K562 (cell line): ENCODE data around the gene INO80E. TPM values are rescaled to one million over a fixed set of nuclear protein-coding genes. Genes with fewer than 3 reads are reported as not detected.

Source experiments
- ARID4B ChIP-seq: sonication (generic); formaldehyde crosslinking; IDR thresholded peaks from 2 replicates; pipeline ENCODE4 v1.8.0; 2022; ENCODE audit warnings: mild to moderate bottlenecking, missing genetic modification reagents
- CBX5 ChIP-seq: IDR thresholded peaks from 2 replicates; pipeline ENCODE4 v1.6.1; 2014; ENCODE audit warnings: low read depth, borderline replicate concordance
- HMGN3 ChIP-seq: IDR thresholded peaks from 2 replicates; pipeline ENCODE4 v1.6.1; 2011; ENCODE audit warnings: borderline replicate concordance, low read depth, mild to moderate bottlenecking, mixed read lengths, low read length; ENCODE audit not compliant: insufficient read length; ENCODE audit errors: extremely low read depth
- HNRNPUL1 ChIP-seq: fragments of 200-400 bp; formaldehyde crosslinking; IDR thresholded peaks from 2 replicates; pipeline ENCODE4 v1.6.1; 2017; ENCODE audit warnings: low read length
- MBD1 ChIP-seq: fragments of 250-450 bp; sonication (Bioruptor Pico); IDR thresholded peaks from 2 replicates; pipeline ENCODE4 v1.8.0; 2022; ENCODE audit warnings: inconsistent platforms
- MBD2 ChIP-seq: sonication (generic); IDR thresholded peaks from 2 replicates; pipeline ENCODE4 v1.6.1; 2016; ENCODE audit warnings: low read depth, borderline replicate concordance
- MED1 ChIP-seq: sonication (generic); formaldehyde crosslinking; IDR thresholded peaks from 2 replicates; pipeline ENCODE4 v1.8.1; 2023; ENCODE audit warnings: missing genetic modification reagents, borderline replicate concordance
- POLR2A ChIP-seq: fragments of 450-650 bp; conservative IDR thresholded peaks from 2 replicates; pipeline ENCODE4 v1.6.1; 2016
- POLR2G ChIP-seq: fragments of 200-400 bp; formaldehyde crosslinking; IDR thresholded peaks from 2 replicates; pipeline ENCODE4 v1.6.1; 2017; ENCODE audit warnings: low read depth, mild to moderate bottlenecking, antibody characterized with exemption, low read length, moderate library complexity
- RB1 ChIP-seq: fragments of 450-650 bp; IDR thresholded peaks from 2 replicates; pipeline ENCODE4 v1.6.1; 2017; ENCODE audit warnings: low read depth, mild to moderate bottlenecking
- SRF ChIP-seq, 2 experiments: fragments of 250-450, 450-650 bp in 1 of 2; sonication (Bioruptor Pico) in 1 of 2; sonication (generic) in 1 of 2; formaldehyde crosslinking; IDR thresholded peaks; 2 replicates each; pipeline versions ENCODE4 v1.5.0 to v1.5.1; 2020 to 2022; ENCODE audit warnings: mild to moderate bottlenecking in 1 of 2, missing genetic modification reagents in 1 of 2
- TCF7 ChIP-seq: sonication (generic); IDR thresholded peaks from 2 replicates; pipeline ENCODE4 v1.6.1; 2016; ENCODE audit warnings: antibody characterized with exemption, borderline replicate concordance
- THRAP3 ChIP-seq: fragments of 450-650 bp; IDR thresholded peaks from 2 replicates; pipeline ENCODE4 v1.6.1; 2016; ENCODE audit warnings: mild to moderate bottlenecking, inconsistent platforms, borderline replicate concordance
- XRCC4 ChIP-seq: IDR thresholded peaks from one replicate; pipeline ENCODE4 v1.6.1; 2011; ENCODE audit not compliant: insufficient read depth, insufficient read length; ENCODE audit errors: extremely low read depth
- ZBTB26 ChIP-seq: fragments of 450-650 bp; formaldehyde crosslinking; IDR thresholded peaks from 2 replicates; pipeline ENCODE4 v1.4.0; 2022; ENCODE audit warnings: missing genetic modification characterization
- ZBTB33 ChIP-seq: sonication (generic); formaldehyde crosslinking; IDR thresholded peaks from 2 replicates; pipeline ENCODE4 v1.8.1; 2023; ENCODE audit warnings: mild to moderate bottlenecking, missing genetic modification reagents
- ZNF134 ChIP-seq: fragments of 250-450 bp; sonication (Bioruptor Pico); conservative IDR thresholded peaks from 2 replicates; pipeline ENCODE4 v1.4.0; 2020
- ZNF347 ChIP-seq: fragments of 450-650 bp; formaldehyde crosslinking; IDR thresholded peaks from 2 replicates; pipeline ENCODE4 v1.4.0; 2020; ENCODE audit warnings: low read depth, mild to moderate bottlenecking, moderate library complexity
- ZNF354B ChIP-seq: fragments of 250-450 bp; sonication (Bioruptor Pico); IDR thresholded peaks from 2 replicates; pipeline ENCODE4 v1.4.0; 2020
- polyA plus RNA-seq, 8 experiments: library from polyadenylated mRNA; depleted of rRNA in 4 of 8; stranded (reverse) in 5 of 8; unstranded in 3 of 8; fragments of >200 nt; fragmentation: Nextera tagmentation in 2 of 8; fragmentation: Illumina TruSeq in 1 of 8; extraction: Ambion mirVana in 2 of 8; extraction: Trizol in 1 of 8; gene quantifications; 2 replicates each; pipeline versions ENCODE4 v1.2.1 to v1.2.3, GENCODE V29; 2011 to 2014; ENCODE audit warnings: inconsistent platforms in 1 of 8, missing spikeins in 1 of 8
- total RNA-seq, 7 experiments: library from RNA; depleted of rRNA in 6 of 7; stranded (reverse); fragments of >200 nt in 6 of 7; fragmentation: Illumina TruSeq in 2 of 7; extraction: Trizol in 2 of 7; gene quantifications; 2 replicates each; pipeline versions ENCODE4 v1.2.1 to v1.2.3, GENCODE V29; 2011 to 2021; ENCODE audit warnings: low replicate concordance in 1 of 7

INO80E gene
- total and polyA plus RNA-seq, 9 of the 15 experiments (the other 6 are each of a cell fraction or from before 2014, with no cell fraction given): 0.31 to 102 (median 49.3) TPM

GRCh38 chr16:29995911-29996765 is at the start of gene INO80E (continued):
- TF ChIP-seq SRF (CRISPR knock-in tag; IDR thresholded peaks at IDR 0.05): peak in 1 of 2 experiments; percentile 77; a peak in 2 of 4 replicates
- TF ChIP-seq ZBTB26 (CRISPR knock-in tag): no peak
- TF ChIP-seq MBD2: peak; percentile 73
- peak; percentile 80 for TF ChIP-seq ARID4B
- TF ChIP-seq MBD1 (CRISPR knock-in tag): no peak
- TF ChIP-seq HMGN3: peak; percentile 82
- no peak for TF ChIP-seq HNRNPUL1
- TF ChIP-seq MED1 (CRISPR knock-in tag): no peak
- TF ChIP-seq POLR2A: peak; percentile 93
- no peak; the same call in 1 of the 2 replicates for TF ChIP-seq ZNF134
- peak; percentile 87 for TF ChIP-seq POLR2G
- TF ChIP-seq RB1: peak; percentile 79; the same call in 1 of the 2 replicates
- peak; percentile 17; the same call in 1 of the 2 replicates for TF ChIP-seq ZBTB33
- no peak for TF ChIP-seq TCF7
- TF ChIP-seq XRCC4: no peak
- no peak for TF ChIP-seq CBX5
- no peak for TF ChIP-seq THRAP3
- no peak for TF ChIP-seq ZNF354B (CRISPR knock-in tag)
- no peak for TF ChIP-seq ZNF347
